Measurements from ENCODE around the gene SLC45A3. TPM values are rescaled to one million over a fixed set of nuclear protein-coding genes. Genes with fewer than 3 reads are reported as not detected.

Gene SLC45A3
- total RNA-seq, 4 donors from 2014 or later: 0.84 to 1.3 (median 1.1) TPM

- Histone ChIP-seq H3K9me3 (no peaks in the 10 kb centered on the region), H3K4me3 (no peak overlapping the region), H3K4me1 (peaks cover 0 to 2% (median 0%) of the 10 kb centered on the region in 3 donors), H3K27me3 (no peaks in the 10 kb centered on the region), H3K36me3 (peaks cover 3 to 84% of the 10 kb centered on the region in 2 donors), H3K27ac (no peak overlapping the region)
- WGBS, 2 donors (ENCODE audit: low coverage in 1 of 2): 83 to 93% methylated on average over 6 of the region's 6 CpGs
- no peak for ATAC-seq
- no peak for TF ChIP-seq POLR2A (IDR thresholded peaks at IDR 0.05)
- TF ChIP-seq POLR2AphosphoS5 (IDR thresholded peaks at IDR 0.05): no peak
- no peak for TF ChIP-seq EP300 (IDR thresholded peaks at IDR 0.05)
- TF ChIP-seq, protein P1, sequence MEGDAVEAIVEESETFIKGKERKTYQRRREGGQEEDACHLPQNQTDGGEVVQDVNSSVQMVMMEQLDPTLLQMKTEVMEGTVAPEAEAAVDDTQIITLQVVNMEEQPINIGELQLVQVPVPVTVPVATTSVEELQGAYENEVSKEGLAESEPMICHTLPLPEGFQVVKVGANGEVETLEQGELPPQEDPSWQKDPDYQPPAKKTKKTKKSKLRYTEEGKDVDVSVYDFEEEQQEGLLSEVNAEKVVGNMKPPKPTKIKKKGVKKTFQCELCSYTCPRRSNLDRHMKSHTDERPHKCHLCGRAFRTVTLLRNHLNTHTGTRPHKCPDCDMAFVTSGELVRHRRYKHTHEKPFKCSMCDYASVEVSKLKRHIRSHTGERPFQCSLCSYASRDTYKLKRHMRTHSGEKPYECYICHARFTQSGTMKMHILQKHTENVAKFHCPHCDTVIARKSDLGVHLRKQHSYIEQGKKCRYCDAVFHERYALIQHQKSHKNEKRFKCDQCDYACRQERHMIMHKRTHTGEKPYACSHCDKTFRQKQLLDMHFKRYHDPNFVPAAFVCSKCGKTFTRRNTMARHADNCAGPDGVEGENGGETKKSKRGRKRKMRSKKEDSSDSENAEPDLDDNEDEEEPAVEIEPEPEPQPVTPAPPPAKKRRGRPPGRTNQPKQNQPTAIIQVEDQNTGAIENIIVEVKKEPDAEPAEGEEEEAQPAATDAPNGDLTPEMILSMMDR (IDR thresholded peaks at IDR 0.05): no peak
These were observed 60.0 kb downstream of the SLC45A3 start for GRCh38 chr1:205620269-205620668.

- Histone ChIP-seq H3K27me3 (no peaks in the 10 kb centered on the region), H3K4me3 (no peak overlapping the region), H3K4me1 (no peaks in the 10 kb centered on the region), H3K9me3 (no peaks in the 10 kb centered on the region), H3K27ac (no peak overlapping the region), H3K36me3 (peaks cover 3 to 93% of the 10 kb centered on the region in 2 donors)
- no peak for TF ChIP-seq POLR2AphosphoS5 (IDR thresholded peaks at IDR 0.05)
- no peak for TF ChIP-seq EP300 (IDR thresholded peaks at IDR 0.05)
- no peak for TF ChIP-seq POLR2A (IDR thresholded peaks at IDR 0.05)
- TF ChIP-seq, protein P1 (IDR thresholded peaks at IDR 0.05): no peak
- no peak for ATAC-seq
- 73 to 81% methylated on average over 3 of the region's 3 CpGs for WGBS, 2 donors (ENCODE audit: low coverage in 1 of 2)
These were observed 60.9 kb downstream of the SLC45A3 start for GRCh38 chr1:205619376-205619775.

DNA sequence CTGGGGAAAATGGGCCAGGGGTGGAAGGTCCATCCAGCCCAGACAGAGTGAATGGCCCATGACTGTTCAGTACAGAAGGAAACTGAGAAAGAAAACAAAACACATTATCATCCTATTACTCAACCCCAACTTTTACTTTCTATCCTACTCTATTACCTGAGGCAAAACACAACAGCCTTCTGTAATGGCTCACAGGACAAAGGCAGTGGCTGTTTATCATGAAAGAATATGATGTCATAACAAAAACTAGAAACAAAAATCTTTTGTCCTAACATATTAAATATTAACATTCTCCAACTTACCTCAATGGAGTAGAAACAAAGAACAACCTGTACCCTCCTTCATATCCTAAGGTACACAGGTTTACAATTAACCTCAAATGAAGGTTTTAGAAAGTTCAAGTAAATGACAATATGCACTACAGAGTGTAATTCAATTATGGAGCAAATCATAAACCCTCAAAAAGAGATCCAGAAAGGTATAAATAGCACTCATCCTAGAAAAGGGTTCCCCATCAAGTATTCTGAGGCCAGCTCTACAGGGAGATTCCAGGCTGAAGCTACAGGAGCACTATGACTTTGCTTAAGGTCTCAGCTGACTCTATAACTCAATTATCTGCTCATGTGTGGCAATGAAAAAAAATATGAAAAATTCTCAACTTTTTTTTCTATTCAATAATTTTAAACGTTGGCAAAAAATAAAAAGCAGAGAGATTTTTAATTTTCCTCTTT, 63.6 kb downstream of the SLC45A3 start:
- Histone ChIP-seq H3K4me3 (no peak overlapping the region), H3K27me3 (no peaks in the 10 kb centered on the region), H3K27ac (no peak overlapping the region), H3K4me1 (no peaks in the 10 kb centered on the region), H3K36me3 (peaks cover 3 to 95% of the 10 kb centered on the region in 2 donors), H3K9me3 (no peaks in the 10 kb centered on the region)
- TF ChIP-seq POLR2AphosphoS5 (IDR thresholded peaks at IDR 0.05) (no peak), EP300 (IDR thresholded peaks at IDR 0.05) (no peak), POLR2A (IDR thresholded peaks at IDR 0.05) (no peak)
- TF ChIP-seq, protein P1 (IDR thresholded peaks at IDR 0.05): no peak
- no peak for ATAC-seq
- WGBS, 2 donors (ENCODE audit: low coverage in 1 of 2): 56 to 75% methylated on average over 1 of the region's 1 CpG

- peaks cover 3 to 87% of the 10 kb centered on the region in 2 donors for H3K36me3 ChIP-seq
- TF ChIP-seq POLR2AphosphoS5 (IDR thresholded peaks at IDR 0.05) (no peak), EP300 (IDR thresholded peaks at IDR 0.05) (no peak), POLR2A (IDR thresholded peaks at IDR 0.05) (no peak)
- TF ChIP-seq, protein P1 (IDR thresholded peaks at IDR 0.05): no peak
- no peaks in the 10 kb centered on the region for H3K27me3 ChIP-seq
- H3K4me1 ChIP-seq: peaks cover 0 to 2% (median 0%) of the 10 kb centered on the region in 3 donors
- no peak overlapping the region for H3K4me3 ChIP-seq
- no peak overlapping the region for H3K27ac ChIP-seq
- no peaks in the 10 kb centered on the region for H3K9me3 ChIP-seq
- ATAC-seq: no peak
- 55 to 67% methylated on average over 1 of the region's 1 CpG for WGBS, 2 donors (ENCODE audit: low coverage in 1 of 2)
These were observed 64.5 kb downstream of the SLC45A3 start for GRCh38 chr1:205615789-205616188.

DNA sequence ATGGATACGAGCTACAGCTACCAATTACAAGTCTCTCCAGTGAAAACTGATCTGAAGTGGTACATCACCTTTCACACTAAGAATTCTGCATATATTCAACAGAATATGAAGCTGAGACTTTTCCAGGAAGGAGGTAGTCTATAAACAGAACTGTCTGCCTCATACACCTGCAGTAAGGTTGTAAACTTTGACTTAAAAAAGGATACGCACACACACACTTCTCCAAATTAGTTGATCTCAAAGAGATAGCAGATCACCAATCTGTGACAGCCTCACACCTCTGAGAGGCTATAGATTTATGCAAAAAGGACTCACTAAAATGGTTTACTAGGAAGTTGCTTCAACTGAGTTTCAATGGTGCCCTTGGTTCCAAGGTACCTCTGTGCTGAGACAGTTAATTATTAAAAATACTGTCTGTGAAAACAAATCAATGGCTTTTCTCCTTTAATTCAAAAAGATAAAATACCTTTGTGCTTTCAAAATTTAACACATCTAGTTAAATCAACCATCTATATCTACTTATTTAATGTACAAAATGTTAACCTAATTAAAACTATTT, 66.4 kb downstream of the SLC45A3 start:
- Histone ChIP-seq H3K4me3 (no peak overlapping the region), H3K27ac (no peak overlapping the region), H3K36me3 (peaks cover 3 to 68% of the 10 kb centered on the region in 2 donors), H3K27me3 (no peaks in the 10 kb centered on the region), H3K9me3 (no peaks in the 10 kb centered on the region), H3K4me1 (peaks cover 0 to 5% (median 2%) of the 10 kb centered on the region in 3 donors)
- WGBS, 2 donors (ENCODE audit: low coverage in 1 of 2): 75 to 88% methylated on average over 2 of the region's 2 CpGs
- ATAC-seq: no peak
- no peak for TF ChIP-seq POLR2A (IDR thresholded peaks at IDR 0.05)
- TF ChIP-seq, protein P1 (IDR thresholded peaks at IDR 0.05): no peak
- TF ChIP-seq POLR2AphosphoS5 (IDR thresholded peaks at IDR 0.05): no peak
- TF ChIP-seq EP300 (IDR thresholded peaks at IDR 0.05): no peak
